ENCODE data around the gene LHFPL6. TPM values are rescaled to one million over a fixed set of nuclear protein-coding genes. Genes with fewer than 3 reads are reported as not detected.

Gene LHFPL6
- total RNA-seq, 1 donor from 2014 or later = 0.45 TPM

DNA sequence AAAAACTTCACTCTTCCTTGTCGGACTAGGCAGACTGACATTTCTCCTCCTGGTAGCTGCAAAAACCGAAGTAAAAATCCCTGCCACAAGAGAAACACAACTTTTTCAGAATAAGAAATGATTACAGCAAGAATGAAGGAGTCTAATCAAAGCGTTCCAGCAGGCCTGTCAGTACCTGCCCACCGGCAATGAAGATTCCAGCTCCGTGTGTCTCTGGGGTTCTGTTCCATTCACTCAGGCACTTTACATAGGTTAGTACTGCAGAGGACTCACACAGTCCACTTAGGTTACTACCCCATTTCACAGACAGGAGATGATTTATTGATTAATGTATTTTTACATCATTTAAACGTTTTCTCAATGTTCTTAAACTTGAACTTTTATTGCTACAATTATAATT, 289.3 kb downstream of the LHFPL6 start:
- intact Hi-C loops (cut with micrococcal nuclease) = no loop called here

DNA sequence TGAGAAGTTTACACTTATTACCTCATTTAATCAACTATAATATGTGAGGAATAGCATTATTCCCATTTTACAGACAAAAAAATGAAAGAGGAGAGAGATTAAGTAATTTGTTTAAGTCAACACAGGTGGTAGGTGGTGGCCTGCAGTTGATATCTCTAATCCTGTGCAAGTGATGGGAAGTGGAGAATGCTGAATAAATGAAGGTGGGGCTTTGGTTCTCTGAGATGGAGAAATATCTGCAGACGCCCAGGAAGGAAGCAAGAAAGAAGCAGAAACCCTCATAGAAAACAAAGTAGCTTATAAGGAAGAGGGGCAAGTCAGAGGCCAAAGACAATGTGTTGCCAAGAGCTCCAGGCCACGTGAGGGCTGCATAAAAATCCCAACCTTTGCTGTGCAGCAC, 290.4 kb downstream of the LHFPL6 start:
- intact Hi-C loops (cut with micrococcal nuclease) = no loop called here

DNA sequence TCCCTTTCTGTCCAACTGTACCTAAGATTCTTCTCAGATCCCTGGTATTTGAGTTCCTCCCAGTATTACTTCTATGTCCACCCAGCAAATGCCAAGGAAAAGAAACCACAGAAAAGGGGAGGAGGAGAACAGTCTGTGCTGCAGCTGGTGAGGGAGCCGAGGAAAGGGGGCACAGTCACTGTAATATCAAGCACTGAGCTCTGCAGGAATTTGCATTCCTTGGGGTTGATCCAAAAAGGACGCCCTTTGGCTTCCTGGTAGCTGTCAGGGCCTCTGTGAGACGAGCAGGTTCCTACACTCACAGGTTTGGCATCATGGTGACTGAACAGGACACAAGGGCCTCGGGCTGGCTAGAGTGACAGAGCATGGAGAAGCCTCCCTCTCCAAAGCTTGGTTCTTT, 291.4 kb downstream of the LHFPL6 start:
- intact Hi-C loops (cut with micrococcal nuclease) = no loop called here

DNA sequence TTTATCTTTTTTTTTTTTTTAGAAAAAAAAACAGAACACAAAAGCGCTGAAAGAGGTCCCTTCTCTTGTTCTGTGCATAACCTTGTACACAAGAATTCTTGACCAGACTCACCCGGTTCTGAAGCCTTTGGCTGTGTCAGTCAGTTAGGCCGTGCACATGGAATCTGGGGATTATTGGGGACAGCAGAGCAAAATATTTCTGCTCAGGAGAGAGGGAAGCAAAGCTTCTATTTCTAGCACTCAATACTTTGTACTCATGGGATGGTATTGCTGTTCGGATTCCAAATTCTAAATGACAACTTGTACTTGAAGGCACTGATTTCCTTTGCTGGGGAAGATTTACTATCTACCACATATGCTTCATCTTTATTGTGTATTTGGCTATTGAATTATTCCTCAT, 292.0 kb downstream of the LHFPL6 start:
- intact Hi-C loops (cut with micrococcal nuclease) = no loop called here

DNA sequence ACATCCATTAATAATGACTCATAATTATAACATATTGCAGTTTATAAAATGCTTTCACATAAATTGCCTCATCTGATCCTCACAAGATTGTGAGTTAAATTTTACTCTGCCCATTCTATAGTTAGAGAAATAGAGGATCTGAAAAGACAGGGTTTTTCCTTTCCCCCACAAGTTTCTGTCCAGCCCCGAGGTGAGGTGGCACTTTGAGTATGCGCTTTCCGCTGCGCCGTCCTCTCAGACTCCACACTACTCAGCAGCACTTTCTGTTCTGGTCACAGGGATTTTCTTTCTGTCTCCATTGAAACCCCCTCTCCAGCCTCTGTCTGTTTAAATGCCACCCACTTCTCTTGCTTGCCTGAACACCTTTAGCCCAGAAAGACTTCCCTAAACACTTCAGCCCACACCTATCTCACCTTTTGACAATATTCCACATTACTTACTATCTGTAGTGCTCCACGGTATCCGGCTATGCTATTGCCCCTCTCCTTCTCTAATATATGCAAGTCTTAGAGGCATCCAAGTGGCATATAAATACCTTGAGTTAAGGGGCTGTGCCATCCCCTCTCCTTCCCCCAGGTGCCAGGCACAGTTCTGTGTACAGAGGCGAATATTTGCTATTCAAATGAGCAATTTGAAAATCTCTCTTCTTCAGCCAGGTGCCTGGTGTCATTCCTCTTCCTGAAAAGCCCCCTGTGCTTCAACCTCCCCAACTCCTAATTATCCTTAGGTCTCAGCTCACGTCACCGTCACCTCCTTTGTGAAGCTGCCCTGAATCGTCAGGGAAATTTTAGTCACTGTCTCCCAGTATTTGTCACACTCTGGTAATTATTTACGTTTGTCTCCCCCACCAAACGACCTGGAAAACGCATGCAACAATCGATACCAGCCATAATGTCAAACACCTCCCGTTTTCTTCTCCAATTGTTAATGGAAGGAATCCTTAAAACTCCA, 296.1 kb downstream of the LHFPL6 start:
- intact Hi-C loops (cut with micrococcal nuclease) = no loop called here

DNA sequence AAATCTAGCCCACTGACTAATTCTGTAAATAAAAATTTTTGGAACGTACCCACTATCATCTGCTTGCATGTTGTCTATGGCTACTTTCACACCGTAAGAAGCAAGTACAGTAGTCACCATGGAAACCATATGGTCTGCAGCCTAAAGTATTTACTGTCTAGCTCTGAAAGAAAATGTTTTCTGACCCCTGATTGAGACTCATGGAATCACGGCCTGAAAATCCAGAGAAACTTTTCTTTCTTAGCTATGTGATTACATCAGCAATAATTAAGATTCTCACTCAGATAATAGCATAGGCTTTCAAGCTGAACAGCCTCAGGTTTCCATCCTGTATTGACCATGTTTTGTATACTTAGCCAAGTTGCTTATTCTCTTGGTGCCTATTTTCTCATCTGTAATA, 300.2 kb downstream of the LHFPL6 start:
- intact Hi-C loops (cut with micrococcal nuclease) = no loop called here

DNA sequence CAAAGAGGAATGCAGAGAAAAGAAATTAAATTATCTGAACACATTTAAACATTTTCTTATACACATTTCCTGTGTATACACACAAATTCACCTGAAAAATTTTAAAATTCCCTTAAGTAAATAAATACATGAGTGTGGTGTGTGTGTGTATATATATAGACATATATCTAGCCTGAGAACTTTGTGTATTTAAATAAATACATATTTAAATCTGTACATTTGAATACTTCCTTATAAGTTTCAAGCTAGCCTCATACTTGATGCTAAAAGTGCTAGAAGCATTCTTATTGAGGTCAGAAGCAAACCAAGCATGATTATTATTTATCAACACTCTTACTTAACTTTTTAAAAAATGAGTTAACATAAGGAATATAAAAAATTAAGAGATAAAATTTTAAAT, 304.0 kb downstream of the LHFPL6 start:
- intact Hi-C loops (cut with micrococcal nuclease) = no loop called here

DNA sequence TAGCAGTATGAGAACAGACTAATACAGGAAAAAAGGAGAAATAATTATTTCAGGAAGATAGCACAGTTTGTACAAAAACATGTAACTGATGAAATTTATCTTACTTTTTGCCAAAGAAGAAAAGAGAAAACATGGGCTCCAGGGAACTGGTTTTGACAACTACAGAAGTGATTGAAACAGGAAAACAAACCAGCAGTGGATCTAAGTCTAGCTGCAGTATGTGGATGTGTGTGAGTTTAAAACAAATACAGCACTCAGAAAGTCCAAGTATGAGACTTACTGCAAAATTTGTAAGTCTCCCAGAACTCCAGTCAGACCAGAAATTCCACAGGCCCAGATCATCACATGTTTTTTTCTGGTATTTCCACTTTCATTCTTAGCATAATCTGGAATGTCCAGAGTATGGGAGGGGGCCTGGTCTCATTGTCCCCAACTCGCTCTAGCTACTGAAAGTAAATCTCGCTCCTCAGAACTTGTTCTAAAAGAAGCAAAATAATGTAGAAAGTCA, 305.3 kb downstream of the LHFPL6 start:
- intact Hi-C loops (cut with micrococcal nuclease) = no loop called here

DNA sequence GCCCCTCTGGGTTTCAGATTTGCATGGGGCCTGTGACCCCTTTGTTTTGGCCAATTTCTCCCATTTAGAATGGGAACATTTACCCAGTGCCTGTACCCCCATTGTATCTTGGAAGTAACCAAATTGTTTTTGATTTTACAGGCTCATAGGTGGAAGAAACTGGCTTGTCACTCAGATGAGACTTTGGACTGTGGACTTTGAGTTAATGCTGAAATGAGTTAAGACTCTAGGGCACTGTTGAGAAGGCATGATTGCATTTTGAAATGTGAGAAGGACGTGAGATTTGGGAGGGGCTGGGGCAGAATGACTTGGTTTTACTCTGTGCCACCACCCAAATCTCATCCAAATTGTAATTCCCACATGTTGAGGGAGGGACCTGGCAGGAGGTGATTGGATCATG, 306.0 kb downstream of the LHFPL6 start:
- intact Hi-C loops (cut with micrococcal nuclease) = no loop called here

DNA sequence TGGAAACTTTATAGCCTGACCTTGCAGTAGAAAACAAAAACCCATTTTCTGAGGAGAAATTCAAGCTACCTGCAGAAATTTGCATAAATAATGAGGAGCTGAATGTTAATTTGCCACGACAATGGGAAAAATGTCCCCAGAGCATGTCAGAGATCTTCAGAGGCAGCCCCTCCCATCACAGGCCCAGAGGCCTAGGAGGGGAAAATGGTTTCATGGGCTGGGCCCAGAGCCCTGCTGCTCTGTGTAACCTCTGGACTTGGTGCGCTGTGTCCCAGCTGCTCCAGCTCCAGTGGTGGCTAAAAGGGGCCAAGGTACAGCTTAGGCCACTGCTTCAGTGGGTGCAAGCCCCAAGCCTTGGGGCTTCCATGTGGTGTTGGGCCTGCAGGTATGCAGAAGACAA, 306.8 kb downstream of the LHFPL6 start:
- intact Hi-C loops (cut with micrococcal nuclease) = no loop called here

Other genes with a start within 250 kb of the LHFPL6 start
- 32.7 and 38.7 TPM in 2 replicates for gene COG6, start 52.5 kb upstream of the LHFPL6 start, total RNA-seq

All from T-helper 2 cell treated with Interferon-gamma antibody and Interleukin-4, amounts not matched to agents 100 ng/mL and 5 ng/mL, for 36 hours (primary cell).